Loucy (cell line): ENCODE results near the gene HDGFL2.

Source experiments
- EZH2phosphoT487 ChIP-seq: fragments of 200-600 bp; IDR thresholded peaks from 2 replicates; pipeline ENCODE4 v1.6.1; 2018; ENCODE audit warnings: antibody characterized with exemption, mild to moderate bottlenecking, moderate library complexity, borderline replicate concordance
- TF ChIP-seq, protein P1 (sequence below): fragments of 200-600 bp; sonication (generic); conservative IDR thresholded peaks from 2 replicates; pipeline ENCODE4 v1.5.1; 2014; ENCODE audit warnings: mild to moderate bottlenecking, antibody characterized with exemption, low read length

- TF ChIP-seq, protein P1, sequence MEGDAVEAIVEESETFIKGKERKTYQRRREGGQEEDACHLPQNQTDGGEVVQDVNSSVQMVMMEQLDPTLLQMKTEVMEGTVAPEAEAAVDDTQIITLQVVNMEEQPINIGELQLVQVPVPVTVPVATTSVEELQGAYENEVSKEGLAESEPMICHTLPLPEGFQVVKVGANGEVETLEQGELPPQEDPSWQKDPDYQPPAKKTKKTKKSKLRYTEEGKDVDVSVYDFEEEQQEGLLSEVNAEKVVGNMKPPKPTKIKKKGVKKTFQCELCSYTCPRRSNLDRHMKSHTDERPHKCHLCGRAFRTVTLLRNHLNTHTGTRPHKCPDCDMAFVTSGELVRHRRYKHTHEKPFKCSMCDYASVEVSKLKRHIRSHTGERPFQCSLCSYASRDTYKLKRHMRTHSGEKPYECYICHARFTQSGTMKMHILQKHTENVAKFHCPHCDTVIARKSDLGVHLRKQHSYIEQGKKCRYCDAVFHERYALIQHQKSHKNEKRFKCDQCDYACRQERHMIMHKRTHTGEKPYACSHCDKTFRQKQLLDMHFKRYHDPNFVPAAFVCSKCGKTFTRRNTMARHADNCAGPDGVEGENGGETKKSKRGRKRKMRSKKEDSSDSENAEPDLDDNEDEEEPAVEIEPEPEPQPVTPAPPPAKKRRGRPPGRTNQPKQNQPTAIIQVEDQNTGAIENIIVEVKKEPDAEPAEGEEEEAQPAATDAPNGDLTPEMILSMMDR, result no peak
- no peak for TF ChIP-seq EZH2phosphoT487
These were observed 27.8 kb downstream of the HDGFL2 start for GRCh38 chr19:4499855-4500254.
